Mammary epithelial cell (primary cell): ENCODE measurements around the gene TRABD.

ENCODE experiments used
- EZH2 ChIP-seq: IDR thresholded peaks from 2 replicates; pipeline ENCODE4 v1.6.1; 2012; ENCODE audit warnings: low read length, inconsistent platforms, borderline replicate concordance
- TF ChIP-seq, protein P1 (sequence below), 2 donors: IDR thresholded peaks in 1 of 2; conservative IDR thresholded peaks in 1 of 2; 2 replicates each; pipeline ENCODE4 v1.5.1; 2011 to 2012; ENCODE audit warnings: inconsistent platforms in 2 of 2, low read length in 2 of 2, mild to moderate bottlenecking in 2 of 2, control low read depth in 1 of 2, low read depth in 1 of 2; ENCODE audit not compliant: insufficient read depth in 1 of 2; ENCODE audit errors: extremely low read depth in 1 of 2

DNA sequence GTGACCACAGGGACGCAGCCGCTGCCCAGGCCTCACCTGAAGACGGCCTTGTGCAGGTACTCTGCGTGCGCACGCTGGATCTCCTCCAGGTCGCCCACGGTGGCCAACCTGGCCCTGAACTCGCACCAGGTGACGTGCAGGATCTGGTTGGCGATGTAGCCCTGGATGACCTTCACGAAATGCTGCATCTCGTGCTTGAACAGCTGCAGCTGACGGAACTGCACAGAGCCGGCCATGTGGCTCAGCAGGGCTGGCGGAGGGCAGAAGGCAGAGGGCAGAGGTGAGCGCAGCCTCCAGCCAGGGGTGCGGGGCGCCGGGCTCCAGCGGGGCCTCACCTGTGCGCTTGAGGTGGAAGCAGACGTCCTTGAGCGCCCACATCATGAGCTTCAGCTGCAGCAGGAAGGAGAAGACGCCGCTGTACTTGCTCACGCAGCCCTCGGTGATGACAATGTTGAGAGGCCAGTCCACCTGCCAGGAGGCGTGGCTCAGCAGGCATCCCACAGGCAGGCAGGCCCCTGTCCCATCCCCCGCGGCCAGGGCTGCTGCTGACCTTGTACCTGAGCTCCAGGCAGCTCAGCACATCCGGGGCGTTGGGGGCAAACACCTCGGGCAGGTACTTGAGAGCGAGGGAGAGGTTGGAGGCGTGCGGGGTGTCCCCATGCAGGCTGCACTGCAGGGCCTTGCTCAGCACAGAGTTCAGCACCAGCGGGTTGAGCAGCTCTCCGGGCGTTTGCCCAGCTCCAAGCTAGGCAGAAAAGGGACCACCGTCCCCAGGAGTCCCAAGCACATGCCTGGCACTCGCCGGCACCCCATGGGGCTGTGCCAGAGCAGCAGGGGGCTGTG is 32.7 kb downstream of the TRABD start:
- TF ChIP-seq, protein P1, sequence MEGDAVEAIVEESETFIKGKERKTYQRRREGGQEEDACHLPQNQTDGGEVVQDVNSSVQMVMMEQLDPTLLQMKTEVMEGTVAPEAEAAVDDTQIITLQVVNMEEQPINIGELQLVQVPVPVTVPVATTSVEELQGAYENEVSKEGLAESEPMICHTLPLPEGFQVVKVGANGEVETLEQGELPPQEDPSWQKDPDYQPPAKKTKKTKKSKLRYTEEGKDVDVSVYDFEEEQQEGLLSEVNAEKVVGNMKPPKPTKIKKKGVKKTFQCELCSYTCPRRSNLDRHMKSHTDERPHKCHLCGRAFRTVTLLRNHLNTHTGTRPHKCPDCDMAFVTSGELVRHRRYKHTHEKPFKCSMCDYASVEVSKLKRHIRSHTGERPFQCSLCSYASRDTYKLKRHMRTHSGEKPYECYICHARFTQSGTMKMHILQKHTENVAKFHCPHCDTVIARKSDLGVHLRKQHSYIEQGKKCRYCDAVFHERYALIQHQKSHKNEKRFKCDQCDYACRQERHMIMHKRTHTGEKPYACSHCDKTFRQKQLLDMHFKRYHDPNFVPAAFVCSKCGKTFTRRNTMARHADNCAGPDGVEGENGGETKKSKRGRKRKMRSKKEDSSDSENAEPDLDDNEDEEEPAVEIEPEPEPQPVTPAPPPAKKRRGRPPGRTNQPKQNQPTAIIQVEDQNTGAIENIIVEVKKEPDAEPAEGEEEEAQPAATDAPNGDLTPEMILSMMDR (conservative IDR thresholded peaks at IDR 0.05 in 1 of 2, IDR thresholded peaks at IDR 0.05 in 1 of 2; ENCODE audit: extremely low read depth in 1 of 2, insufficient read depth in 1 of 2, low read depth in 1 of 2, low read length in 2 of 2), result no peak
- no peak for TF ChIP-seq EZH2
